Measurements from ENCODE around the gene FBLN1. TPM values are rescaled to one million over a fixed set of nuclear protein-coding genes. Genes with fewer than 3 reads are reported as not detected.

FBLN1 gene
- total RNA-seq, 1 donor from 2014 or later: 18.2 TPM

DNA sequence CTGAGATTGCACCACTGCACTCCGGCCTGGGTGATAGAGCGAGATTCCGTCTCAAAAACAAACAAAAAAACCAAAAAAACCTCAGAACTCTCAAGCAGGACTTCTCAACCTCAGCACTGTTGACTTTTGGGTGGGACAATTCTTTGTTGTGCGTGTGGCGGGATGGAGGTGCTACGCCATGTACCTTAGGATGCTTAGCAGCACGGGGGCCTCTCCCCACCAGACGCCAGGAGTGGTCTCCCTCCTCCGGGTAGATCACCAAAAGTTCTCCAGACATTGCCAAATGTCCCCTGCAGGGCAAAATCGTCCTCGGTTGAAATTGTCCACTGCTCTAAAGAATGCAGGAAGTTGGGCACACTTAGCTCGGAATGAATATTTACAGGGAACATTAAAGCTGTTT lies 142.0 kb downstream of the FBLN1 start:
- Histone ChIP-seq H3K27me3 (ENCODE audit: control insufficient read depth, insufficient read depth, low read length) (no peaks in the 10 kb centered on the region), H3K4me3 (ENCODE audit: low read depth, low read length) (no peak overlapping the region), H3K36me3 (ENCODE audit: control insufficient read depth, insufficient read depth, low read length) (no peaks in the 10 kb centered on the region)
- no peak for FAIRE-seq
- no peak for DNase-seq (ENCODE audit: low read depth)
- TF ChIP-seq, protein P1, sequence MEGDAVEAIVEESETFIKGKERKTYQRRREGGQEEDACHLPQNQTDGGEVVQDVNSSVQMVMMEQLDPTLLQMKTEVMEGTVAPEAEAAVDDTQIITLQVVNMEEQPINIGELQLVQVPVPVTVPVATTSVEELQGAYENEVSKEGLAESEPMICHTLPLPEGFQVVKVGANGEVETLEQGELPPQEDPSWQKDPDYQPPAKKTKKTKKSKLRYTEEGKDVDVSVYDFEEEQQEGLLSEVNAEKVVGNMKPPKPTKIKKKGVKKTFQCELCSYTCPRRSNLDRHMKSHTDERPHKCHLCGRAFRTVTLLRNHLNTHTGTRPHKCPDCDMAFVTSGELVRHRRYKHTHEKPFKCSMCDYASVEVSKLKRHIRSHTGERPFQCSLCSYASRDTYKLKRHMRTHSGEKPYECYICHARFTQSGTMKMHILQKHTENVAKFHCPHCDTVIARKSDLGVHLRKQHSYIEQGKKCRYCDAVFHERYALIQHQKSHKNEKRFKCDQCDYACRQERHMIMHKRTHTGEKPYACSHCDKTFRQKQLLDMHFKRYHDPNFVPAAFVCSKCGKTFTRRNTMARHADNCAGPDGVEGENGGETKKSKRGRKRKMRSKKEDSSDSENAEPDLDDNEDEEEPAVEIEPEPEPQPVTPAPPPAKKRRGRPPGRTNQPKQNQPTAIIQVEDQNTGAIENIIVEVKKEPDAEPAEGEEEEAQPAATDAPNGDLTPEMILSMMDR (IDR thresholded peaks at IDR 0.05; ENCODE audit: insufficient read depth, low read length, severe bottlenecking): no peak

DNA sequence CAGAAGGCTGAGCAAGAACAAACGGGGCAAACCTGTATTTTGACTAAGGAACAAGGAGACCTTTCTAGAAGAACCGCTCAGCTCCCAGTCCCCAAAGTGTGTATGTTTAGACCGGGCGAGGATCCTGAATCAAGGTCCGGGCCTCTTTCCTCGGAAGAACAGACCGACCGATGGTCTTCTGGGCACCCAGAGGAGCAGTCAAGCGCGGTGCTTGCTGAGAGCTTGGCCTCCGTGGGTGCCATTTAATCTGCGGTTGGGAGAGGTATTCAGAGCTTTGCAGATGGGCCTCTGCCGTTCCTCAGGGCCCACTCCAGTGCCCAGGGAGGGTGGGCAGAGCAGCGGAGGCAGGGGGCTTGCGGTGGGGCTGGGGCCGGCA lies 142.5 kb downstream of the FBLN1 start:
- no peaks in the 10 kb centered on the region for H3K36me3 ChIP-seq (ENCODE audit: control insufficient read depth, insufficient read depth, low read length)
- no peaks in the 10 kb centered on the region for H3K27me3 ChIP-seq (ENCODE audit: control insufficient read depth, insufficient read depth, low read length)
- DNase-seq (ENCODE audit: low read depth): no peak
- peak overlapping the region; percentile 24 for H3K4me3 ChIP-seq (ENCODE audit: low read depth, low read length)
- no peak for FAIRE-seq
- TF ChIP-seq, protein P1 (IDR thresholded peaks at IDR 0.05; ENCODE audit: insufficient read depth, low read length, severe bottlenecking): no peak

DNA sequence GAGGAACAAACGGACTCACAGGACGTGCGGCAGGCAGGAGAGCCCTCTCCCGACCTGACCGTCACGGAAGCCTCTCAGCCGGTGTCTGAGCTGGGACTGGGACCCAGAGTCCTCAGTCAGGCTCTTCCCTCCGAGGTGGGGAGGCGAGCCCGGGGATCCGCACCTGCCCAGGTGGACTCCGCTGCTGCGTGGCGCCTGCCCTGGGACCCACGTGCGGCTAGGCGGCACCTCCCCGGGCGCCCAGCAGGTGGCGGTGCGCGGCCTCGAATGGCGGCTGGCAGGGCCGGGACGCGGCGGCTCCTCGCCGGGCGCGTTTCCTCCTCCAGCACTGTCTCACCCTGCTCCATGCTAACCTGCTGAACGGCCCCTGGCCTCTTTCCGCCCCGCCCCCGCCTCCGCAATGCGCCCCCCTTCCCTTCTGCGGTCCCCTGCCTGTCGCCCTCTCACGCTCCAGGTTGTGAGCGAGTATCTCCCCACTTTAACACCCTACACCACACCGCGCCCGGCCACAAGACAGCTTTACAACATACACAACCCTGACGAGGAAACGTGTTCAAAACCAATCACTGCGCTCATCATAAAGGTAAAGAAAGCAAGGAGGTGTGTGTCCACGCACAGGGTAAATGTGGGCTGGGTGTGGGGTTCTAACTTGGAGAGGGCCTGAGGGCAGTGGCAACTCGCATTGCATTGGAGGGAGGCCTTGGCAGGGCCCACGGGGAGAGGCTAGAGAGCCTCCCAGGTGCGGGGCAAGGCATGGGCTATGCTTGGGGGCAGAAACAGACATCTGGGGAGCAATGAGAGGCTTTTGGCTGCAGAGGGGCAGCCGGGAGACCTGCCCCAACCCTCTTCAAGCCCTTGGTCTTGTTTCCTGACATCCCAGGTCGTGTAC lies 143.1 kb downstream of the FBLN1 start:
- H3K4me3 ChIP-seq (ENCODE audit: low read depth, low read length): peak overlapping the region; percentile 24
- DNase-seq (ENCODE audit: low read depth): no peak
- H3K27me3 ChIP-seq (ENCODE audit: control insufficient read depth, insufficient read depth, low read length): no peaks in the 10 kb centered on the region
- H3K36me3 ChIP-seq (ENCODE audit: control insufficient read depth, insufficient read depth, low read length): no peaks in the 10 kb centered on the region
- FAIRE-seq: no peak
- TF ChIP-seq, protein P1 (IDR thresholded peaks at IDR 0.05; ENCODE audit: insufficient read depth, low read length, severe bottlenecking): peak; percentile 87

DNA sequence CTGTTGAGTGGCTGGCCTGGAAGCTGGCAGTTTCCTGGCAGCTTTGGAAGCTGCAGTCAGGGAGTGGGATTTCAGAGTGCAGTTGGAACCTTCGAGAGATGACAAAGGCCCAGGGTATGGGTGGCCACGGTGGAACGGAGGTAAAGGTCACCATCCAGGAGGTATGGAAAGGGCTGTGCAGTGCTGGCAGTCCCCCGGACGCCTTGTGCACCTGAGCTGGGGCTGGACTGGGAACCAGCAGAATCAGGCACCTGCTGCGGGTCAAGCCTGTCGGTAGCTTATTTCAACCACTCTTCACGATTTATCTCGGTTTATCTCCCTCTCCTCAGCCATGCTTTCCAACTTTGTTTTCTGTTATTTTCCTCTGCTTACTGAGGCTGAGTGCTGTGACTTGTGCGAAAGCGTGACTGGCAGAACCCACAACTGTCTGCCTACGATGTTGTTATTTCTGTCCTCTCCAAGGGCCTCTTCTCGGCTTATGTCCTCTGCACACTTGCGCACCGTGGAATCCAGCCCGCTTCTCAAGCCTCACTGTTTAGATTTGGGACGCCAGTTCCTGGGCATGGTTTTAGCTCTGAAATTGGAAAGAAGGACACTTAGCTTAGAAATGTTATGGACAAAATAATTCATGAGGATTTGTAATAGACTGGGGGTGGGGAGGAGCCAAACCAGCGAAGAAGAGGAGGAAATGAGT lies 145.0 kb downstream of the FBLN1 start:
- DNase-seq (ENCODE audit: low read depth) (no peak), FAIRE-seq (peak; percentile 58)
- TF ChIP-seq, protein P1 (IDR thresholded peaks at IDR 0.05; ENCODE audit: insufficient read depth, low read length, severe bottlenecking): no peak
- peaks cover 3% of the 10 kb centered on the region for H3K27me3 ChIP-seq (ENCODE audit: control insufficient read depth, insufficient read depth, low read length)
- H3K36me3 ChIP-seq (ENCODE audit: control insufficient read depth, insufficient read depth, low read length): no peaks in the 10 kb centered on the region
- no peak overlapping the region for H3K4me3 ChIP-seq (ENCODE audit: low read depth, low read length)

- H3K36me3 ChIP-seq (ENCODE audit: control insufficient read depth, insufficient read depth, low read length): no peaks in the 10 kb centered on the region
- FAIRE-seq (no peak), DNase-seq (ENCODE audit: low read depth) (no peak)
- TF ChIP-seq, protein P1 (IDR thresholded peaks at IDR 0.05; ENCODE audit: insufficient read depth, low read length, severe bottlenecking): no peak
- H3K4me3 ChIP-seq (ENCODE audit: low read depth, low read length): no peak overlapping the region
- peaks cover 3% of the 10 kb centered on the region for H3K27me3 ChIP-seq (ENCODE audit: control insufficient read depth, insufficient read depth, low read length)
These were observed 145.8 kb downstream of the FBLN1 start for GRCh38 chr22:45648301-45649117.
